ENCODE results near the gene CHST12.
A peak's percentile ranks its signal among the peaks of the same experiment; 100 is the strongest.
"Not testable (repeated sequence)": the region's sequence is repeated elsewhere in the genome, so short reads cannot be mapped to it uniquely, and the experiment has no call there.

The CHST12 gene

GRCh38 chr7:2384354-2385243 is 18.8 kb upstream of the CHST12 start:
- no peaks in the 10 kb centered on the region for H3K9me2 ChIP-seq (replicated peaks; ENCODE audit: control insufficient read depth, low read length)
- H3K27me3 ChIP-seq (ENCODE audit: control insufficient read depth, low read length): no peaks in the 10 kb centered on the region
- no peak overlapping the region for H3K4me3 ChIP-seq (ENCODE audit: low read length)
- no peaks in the 10 kb centered on the region for H3K79me2 ChIP-seq (ENCODE audit: control insufficient read depth, low read length)
- H4K20me1 ChIP-seq (ENCODE audit: control insufficient read depth, insufficient read depth, low read depth, low read length): peaks cover 7% of the 10 kb centered on the region; the same call in 1 of the 2 replicates
- H3K4me1 ChIP-seq (ENCODE audit: control insufficient read depth, low read length): no peaks in the 10 kb centered on the region
- TF ChIP-seq EZH2phosphoT487 (IDR thresholded peaks at IDR 0.05; ENCODE audit: borderline replicate concordance, low read length) (no peak), CTCF (IDR thresholded peaks at IDR 0.05; ENCODE audit: low read depth, low read length, poor library complexity, severe bottlenecking) (peak; percentile 31)
- peaks cover 43% of the 10 kb centered on the region for H3K36me3 ChIP-seq (ENCODE audit: control insufficient read depth, low read length)
- no peak overlapping the region for H3K4me2 ChIP-seq (ENCODE audit: low read length)
- H3K9me3 ChIP-seq (ENCODE audit: control insufficient read depth, insufficient read depth, low read length): no peaks in the 10 kb centered on the region
- H3K27ac ChIP-seq (ENCODE audit: low read depth, low read length): no peak overlapping the region
- 0 out of 2 replicates have a peak, but pooled peaks cover 5% of the 10 kb centered on the region for H3F3A ChIP-seq (ENCODE audit: control insufficient read depth, insufficient read depth)

GRCh38 chr7:2386122-2386521 is 17.3 kb upstream of the CHST12 start:
- H3K36me3 ChIP-seq (ENCODE audit: control insufficient read depth, low read length): peaks cover 28% of the 10 kb centered on the region
- not testable (repeated sequence) for H3K9me2 ChIP-seq (replicated peaks; ENCODE audit: control insufficient read depth, low read length); H3K4me3 ChIP-seq (ENCODE audit: low read length); H3F3A ChIP-seq (ENCODE audit: control insufficient read depth, insufficient read depth); H3K27me3 ChIP-seq (ENCODE audit: control insufficient read depth, low read length); H3K9me3 ChIP-seq (ENCODE audit: control insufficient read depth, insufficient read depth, low read length); H4K20me1 ChIP-seq (ENCODE audit: control insufficient read depth, insufficient read depth, low read depth, low read length); H3K4me1 ChIP-seq (ENCODE audit: control insufficient read depth, low read length); H3K4me2 ChIP-seq (ENCODE audit: low read length); H3K27ac ChIP-seq (ENCODE audit: low read depth, low read length); H3K79me2 ChIP-seq (ENCODE audit: control insufficient read depth, low read length)

GRCh38 chr7:2386964-2387669 is 16.3 kb upstream of the CHST12 start:
- Histone ChIP-seq H3K9me3 (ENCODE audit: control insufficient read depth, insufficient read depth, low read length) (no peaks in the 10 kb centered on the region), H3K79me2 (ENCODE audit: control insufficient read depth, low read length) (no peaks in the 10 kb centered on the region), H3K4me1 (ENCODE audit: control insufficient read depth, low read length) (no peaks in the 10 kb centered on the region), H3K4me2 (ENCODE audit: low read length) (no peak overlapping the region), H3F3A (ENCODE audit: control insufficient read depth, insufficient read depth) (0 out of 2 replicates have a peak, but pooled peaks cover 3% of the 10 kb centered on the region), H3K27ac (ENCODE audit: low read depth, low read length) (no peak overlapping the region), H3K27me3 (ENCODE audit: control insufficient read depth, low read length) (no peaks in the 10 kb centered on the region), H3K4me3 (ENCODE audit: low read length) (no peak overlapping the region), H4K20me1 (ENCODE audit: control insufficient read depth, insufficient read depth, low read depth, low read length) (peaks cover under 1% of the 10 kb centered on the region; the same call in 1 of the 2 replicates), H3K9me2 (replicated peaks; ENCODE audit: control insufficient read depth, low read length) (no peaks in the 10 kb centered on the region), H3K36me3 (ENCODE audit: control insufficient read depth, low read length) (peaks cover 18% of the 10 kb centered on the region)
- no peak for TF ChIP-seq EZH2phosphoT487 (IDR thresholded peaks at IDR 0.05; ENCODE audit: borderline replicate concordance, low read length)
- TF ChIP-seq CTCF (IDR thresholded peaks at IDR 0.05; ENCODE audit: low read depth, low read length, poor library complexity, severe bottlenecking): no peak
